Osteoblast (primary cell): ENCODE results near the gene FAM209B. TPM values are rescaled to one million over a fixed set of nuclear protein-coding genes. Genes with fewer than 3 reads are reported as not detected.

Experiments used
- DNase-seq: peaks from one replicate; pipeline ENCODE4 v3.0.0; 2011; ENCODE audit warnings: low spot score, mixed read lengths; ENCODE audit not compliant: insufficient read length; ENCODE audit errors: missing footprints
- H2AFZ ChIP-seq: 2 replicates; pipeline ENCODE4 v1.6.0; 2011; ENCODE audit warnings: mild to moderate bottlenecking, low read length
- H3K27ac ChIP-seq: 2 replicates; pipeline ENCODE4 v1.5.1; 2011; ENCODE audit warnings: mild to moderate bottlenecking, low read depth, low read length, moderate library complexity
- H3K27me3 ChIP-seq: 2 replicates; pipeline ENCODE4 v1.6.0; 2012; ENCODE audit warnings: mild to moderate bottlenecking, control low read depth, inconsistent platforms, low read length, moderate library complexity; ENCODE audit not compliant: insufficient read depth
- H3K36me3 ChIP-seq: 2 replicates; pipeline ENCODE4 v1.5.1; 2011; ENCODE audit warnings: mild to moderate bottlenecking, low read length, control low read depth, moderate library complexity; ENCODE audit not compliant: insufficient read depth
- H3K4me1 ChIP-seq: 2 replicates; pipeline ENCODE4 v1.5.1; 2011; ENCODE audit warnings: mild to moderate bottlenecking, low read length, control low read depth, moderate library complexity; ENCODE audit not compliant: insufficient read depth
- H3K4me2 ChIP-seq: 2 replicates; pipeline ENCODE4 v1.6.0; 2011; ENCODE audit warnings: mild to moderate bottlenecking, low read length; ENCODE audit not compliant: insufficient read depth
- H3K4me3 ChIP-seq: fragments of 200-600 bp; sonication (generic); 3 replicates; pipeline ENCODE4 v1.5.1; 2012; ENCODE audit warnings: mild to moderate bottlenecking, low read length, inconsistent platforms; ENCODE audit not compliant: insufficient read depth
- H3K79me2 ChIP-seq: 2 replicates; pipeline ENCODE4 v1.6.0; 2012; ENCODE audit warnings: mild to moderate bottlenecking, low read length, control low read depth, inconsistent platforms; ENCODE audit not compliant: insufficient read depth
- H3K9me3 ChIP-seq: 2 replicates; pipeline ENCODE4 v1.5.1; 2011; ENCODE audit warnings: low read depth, low read length, control low read depth
- H4K20me1 ChIP-seq: 2 replicates; pipeline ENCODE4 v1.6.0; 2012; ENCODE audit warnings: mild to moderate bottlenecking, low read length, control low read depth; ENCODE audit not compliant: insufficient read depth
- CTCF ChIP-seq: IDR thresholded peaks from 2 replicates; pipeline ENCODE4 v1.5.1; 2011; ENCODE audit warnings: mild to moderate bottlenecking, low read depth, low read length, moderate library complexity; ENCODE audit errors: extremely low read depth
- total RNA-seq: library from RNA; depleted of rRNA; stranded (reverse); fragments of >200 nt; gene quantifications from 2 replicates; pipeline ENCODE4 v1.2.3, GENCODE V29; 2012

Gene FAM209B
- total RNA-seq, 1 donor = 0.36 TPM

DNA sequence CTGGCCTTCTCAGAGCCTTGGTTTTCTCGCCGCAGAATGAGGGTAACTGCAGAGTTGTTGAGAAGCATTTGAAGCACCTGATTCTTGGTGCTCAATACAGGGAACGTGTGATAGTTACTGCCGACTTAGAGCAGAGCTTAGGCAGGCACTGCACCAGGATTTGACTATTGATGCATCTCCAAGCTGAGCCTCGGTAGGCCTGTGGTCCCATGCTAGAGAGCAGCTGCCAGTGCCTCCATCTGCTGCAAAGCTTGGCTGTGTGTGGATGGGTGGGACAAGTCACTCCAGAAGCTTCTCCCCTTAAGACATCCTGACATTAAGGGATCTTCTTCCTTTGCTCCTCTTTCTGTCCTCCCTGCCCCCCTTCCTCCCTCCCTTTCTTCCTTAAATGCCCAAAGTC lies 40.9 kb downstream of the FAM209B start:
- no peaks in the 10 kb centered on the region for H3K4me1 ChIP-seq
- TF ChIP-seq CTCF = no peak
- no peaks in the 10 kb centered on the region for H3K79me2 ChIP-seq
- H2AFZ ChIP-seq = no peak overlapping the region
- peaks cover 2% of the 10 kb centered on the region for H3K27me3 ChIP-seq
- no peaks in the 10 kb centered on the region for H4K20me1 ChIP-seq
- no peaks in the 10 kb centered on the region for H3K9me3 ChIP-seq
- no peak overlapping the region for H3K4me2 ChIP-seq
- no peak overlapping the region for H3K4me3 ChIP-seq
- no peak overlapping the region for H3K27ac ChIP-seq
- no peaks in the 10 kb centered on the region for H3K36me3 ChIP-seq
- DNase-seq = no peak

DNA sequence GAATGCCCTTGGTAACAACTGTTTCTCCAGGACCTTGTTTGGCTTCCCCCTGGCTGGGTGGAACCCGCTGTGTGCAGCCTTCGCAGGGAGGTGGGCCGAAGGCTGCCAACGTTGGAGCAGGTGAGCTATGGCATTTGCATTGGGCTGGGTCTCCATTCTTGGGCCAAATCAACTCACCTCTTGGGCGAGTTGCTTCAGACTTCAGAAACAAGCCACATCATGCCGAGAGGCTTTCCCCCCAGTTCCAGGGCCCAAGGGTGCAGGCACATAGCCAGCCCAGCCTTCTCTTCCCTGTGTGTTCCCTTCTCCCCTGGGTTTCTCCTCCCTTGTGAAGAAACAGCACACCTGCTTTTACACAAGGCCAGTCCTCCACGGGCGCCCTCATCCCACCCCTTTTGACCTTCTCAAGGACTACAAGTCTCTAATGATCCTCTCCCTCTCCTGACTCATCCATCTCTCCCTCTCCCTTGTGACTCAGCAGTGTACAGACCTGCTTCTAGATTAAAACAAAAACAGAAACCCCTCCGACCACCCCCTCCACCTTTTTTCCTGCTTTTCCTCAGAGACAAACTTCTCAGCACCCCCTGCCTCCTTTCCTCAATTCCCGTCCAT lies 41.6 kb downstream of the FAM209B start:
- Histone ChIP-seq H3K4me2 (no peak overlapping the region), H3K4me1 (no peaks in the 10 kb centered on the region), H3K9me3 (no peaks in the 10 kb centered on the region), H3K36me3 (no peaks in the 10 kb centered on the region), H3K79me2 (no peaks in the 10 kb centered on the region), H3K27ac (no peak overlapping the region), H2AFZ (no peak overlapping the region), H4K20me1 (no peaks in the 10 kb centered on the region), H3K4me3 (no peak overlapping the region), H3K27me3 (peaks cover 2% of the 10 kb centered on the region)
- no peak for TF ChIP-seq CTCF
- DNase-seq = no peak

DNA sequence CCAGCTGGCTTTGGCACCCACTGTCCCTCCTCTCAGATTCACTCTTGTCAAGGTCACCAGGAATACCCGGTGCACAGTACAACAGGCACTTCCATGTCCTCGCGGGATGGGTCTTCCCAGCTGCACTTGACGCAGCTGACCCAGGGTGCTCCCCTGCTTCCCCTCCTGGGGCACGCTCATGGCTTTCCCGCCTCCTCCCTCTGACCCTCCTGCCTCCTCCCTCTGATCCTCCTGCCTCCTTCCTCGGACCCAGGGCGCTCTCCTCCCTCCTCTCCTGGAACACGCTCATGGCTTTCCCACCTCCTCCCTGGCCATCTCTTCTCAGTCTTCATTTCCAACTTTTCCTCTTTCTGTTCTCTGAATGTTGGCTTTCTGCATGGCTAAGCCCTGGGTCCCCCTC lies 42.1 kb downstream of the FAM209B start:
- H3K4me1 ChIP-seq = no peaks in the 10 kb centered on the region
- H4K20me1 ChIP-seq = no peaks in the 10 kb centered on the region
- no peaks in the 10 kb centered on the region for H3K36me3 ChIP-seq
- no peak for TF ChIP-seq CTCF
- no peak for DNase-seq
- H3K27me3 ChIP-seq = peaks cover 2% of the 10 kb centered on the region
- no peak overlapping the region for H3K4me3 ChIP-seq
- H3K79me2 ChIP-seq = no peaks in the 10 kb centered on the region
- H3K9me3 ChIP-seq = no peaks in the 10 kb centered on the region
- H2AFZ ChIP-seq = no peak overlapping the region
- H3K4me2 ChIP-seq = no peak overlapping the region
- H3K27ac ChIP-seq = no peak overlapping the region

- DNase-seq = no peak
- TF ChIP-seq CTCF = no peak
- H3K4me2 ChIP-seq = no peak overlapping the region
- H3K9me3 ChIP-seq = no peaks in the 10 kb centered on the region
- no peak overlapping the region for H3K27ac ChIP-seq
- H3K4me1 ChIP-seq = no peaks in the 10 kb centered on the region
- H2AFZ ChIP-seq = no peak overlapping the region
- H3K79me2 ChIP-seq = no peaks in the 10 kb centered on the region
- no peak overlapping the region for H3K4me3 ChIP-seq
- H3K36me3 ChIP-seq = no peaks in the 10 kb centered on the region
- no peaks in the 10 kb centered on the region for H4K20me1 ChIP-seq
- peaks cover 2% of the 10 kb centered on the region for H3K27me3 ChIP-seq
Measured at GRCh38 chr20:56575961-56576360, 42.9 kb downstream of the FAM209B start.
